GM23338 (cell line): ENCODE data around the gene OLFML2B.

Source experiments
- NANOG ChIP-seq: IDR thresholded peaks from 2 replicates; pipeline ENCODE4 v1.6.1; 2016; ENCODE audit warnings: antibody characterized with exemption, borderline replicate concordance
- ZNF331 ChIP-seq: fragments of 250-450 bp; sonication (Bioruptor Pico); IDR thresholded peaks from 2 replicates; pipeline ENCODE4 v1.5.0; 2020; ENCODE audit warnings: low read depth, mild to moderate bottlenecking, moderate library complexity
- TF ChIP-seq, protein P1 (sequence below), 2 experiments: fragments of 200-600 bp in 1 of 2; sonication (generic) in 1 of 2; conservative IDR thresholded peaks; 2 replicates each; pipeline versions ENCODE4 v1.5.1 to v1.6.1; 2016 to 2017; ENCODE audit warnings: antibody characterized with exemption in 2 of 2, low read depth in 2 of 2, mild to moderate bottlenecking in 2 of 2, moderate library complexity in 1 of 2
- TF ChIP-seq, protein P2 (sequence below): IDR thresholded peaks from 2 replicates; pipeline ENCODE4 v1.6.1; 2016; ENCODE audit warnings: antibody characterized with exemption

DNA sequence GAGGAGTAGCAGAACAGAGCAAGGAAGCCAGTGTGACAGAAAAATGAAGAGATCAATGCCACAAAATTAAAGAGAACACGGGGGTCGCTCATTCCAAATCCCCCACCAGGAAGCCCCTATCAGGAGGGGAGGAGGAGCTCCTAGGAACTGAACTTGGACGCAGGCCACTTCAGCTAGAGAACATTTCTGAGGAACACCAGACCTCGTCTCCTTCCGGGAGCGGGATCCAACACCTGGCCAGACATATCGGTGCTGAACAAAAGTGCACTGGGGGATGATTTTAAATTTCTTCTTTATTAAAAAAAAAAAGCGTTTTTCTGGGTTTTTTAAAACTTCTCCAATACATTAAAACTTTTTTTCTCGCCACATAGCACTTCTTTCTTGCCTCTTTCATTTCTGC is 40.8 kb downstream of the OLFML2B start:
- TF ChIP-seq NANOG (no peak), ZNF331 (CRISPR knock-in tag) (no peak)
- TF ChIP-seq, protein P1, sequence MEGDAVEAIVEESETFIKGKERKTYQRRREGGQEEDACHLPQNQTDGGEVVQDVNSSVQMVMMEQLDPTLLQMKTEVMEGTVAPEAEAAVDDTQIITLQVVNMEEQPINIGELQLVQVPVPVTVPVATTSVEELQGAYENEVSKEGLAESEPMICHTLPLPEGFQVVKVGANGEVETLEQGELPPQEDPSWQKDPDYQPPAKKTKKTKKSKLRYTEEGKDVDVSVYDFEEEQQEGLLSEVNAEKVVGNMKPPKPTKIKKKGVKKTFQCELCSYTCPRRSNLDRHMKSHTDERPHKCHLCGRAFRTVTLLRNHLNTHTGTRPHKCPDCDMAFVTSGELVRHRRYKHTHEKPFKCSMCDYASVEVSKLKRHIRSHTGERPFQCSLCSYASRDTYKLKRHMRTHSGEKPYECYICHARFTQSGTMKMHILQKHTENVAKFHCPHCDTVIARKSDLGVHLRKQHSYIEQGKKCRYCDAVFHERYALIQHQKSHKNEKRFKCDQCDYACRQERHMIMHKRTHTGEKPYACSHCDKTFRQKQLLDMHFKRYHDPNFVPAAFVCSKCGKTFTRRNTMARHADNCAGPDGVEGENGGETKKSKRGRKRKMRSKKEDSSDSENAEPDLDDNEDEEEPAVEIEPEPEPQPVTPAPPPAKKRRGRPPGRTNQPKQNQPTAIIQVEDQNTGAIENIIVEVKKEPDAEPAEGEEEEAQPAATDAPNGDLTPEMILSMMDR (conservative IDR thresholded peaks at IDR 0.05; ENCODE audit: low read depth in 2 of 2): no peak
- TF ChIP-seq, protein P2, sequence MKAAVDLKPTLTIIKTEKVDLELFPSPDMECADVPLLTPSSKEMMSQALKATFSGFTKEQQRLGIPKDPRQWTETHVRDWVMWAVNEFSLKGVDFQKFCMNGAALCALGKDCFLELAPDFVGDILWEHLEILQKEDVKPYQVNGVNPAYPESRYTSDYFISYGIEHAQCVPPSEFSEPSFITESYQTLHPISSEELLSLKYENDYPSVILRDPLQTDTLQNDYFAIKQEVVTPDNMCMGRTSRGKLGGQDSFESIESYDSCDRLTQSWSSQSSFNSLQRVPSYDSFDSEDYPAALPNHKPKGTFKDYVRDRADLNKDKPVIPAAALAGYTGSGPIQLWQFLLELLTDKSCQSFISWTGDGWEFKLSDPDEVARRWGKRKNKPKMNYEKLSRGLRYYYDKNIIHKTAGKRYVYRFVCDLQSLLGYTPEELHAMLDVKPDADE: no peak
